HL-60 (cell line): ENCODE data around the gene MKI67.

ENCODE experiments used
- DNase-seq, 2 experiments: peaks; one replicate each; pipeline ENCODE4 v3.0.0-alpha.2; 2010 to 2020; ENCODE audit warnings: low read depth in 1 of 2, low spot score in 1 of 2
- H3K27ac ChIP-seq: fragments of 250-450 bp; sonication (Bioruptor Pico); replicated peaks from 2 replicates; pipeline ENCODE4 v1.5.1; 2020; ENCODE audit warnings: mild to moderate bottlenecking, moderate library complexity
- H3K27me3 ChIP-seq: fragments of 250-450 bp; sonication (Bioruptor Pico); 2 replicates; pipeline ENCODE4 v1.5.1; 2021; ENCODE audit warnings: mild to moderate bottlenecking, moderate library complexity; ENCODE audit not compliant: insufficient read depth, poor library complexity, severe bottlenecking
- H3K4me3 ChIP-seq: replicated peaks from 2 replicates; pipeline ENCODE4 v1.5.1; 2011; ENCODE audit warnings: mild to moderate bottlenecking, control low read depth, low read length; ENCODE audit not compliant: insufficient read depth
- CTCF ChIP-seq: IDR thresholded peaks from one replicate; pipeline ENCODE4 v1.5.1; 2011; ENCODE audit warnings: low read length, control low read depth, inconsistent platforms; ENCODE audit not compliant: insufficient read depth
- GABPA ChIP-seq: IDR thresholded peaks from 2 replicates; pipeline ENCODE4 v1.6.1; 2012; ENCODE audit warnings: low read depth
- POLR2AphosphoS5 ChIP-seq: IDR thresholded peaks from 2 replicates; pipeline ENCODE4 v1.6.1; 2012; ENCODE audit warnings: low read depth
- REST ChIP-seq: IDR thresholded peaks from 2 replicates; pipeline ENCODE4 v1.6.1; 2012; ENCODE audit warnings: low read depth; ENCODE audit not compliant: insufficient replicate concordance
- SPI1 ChIP-seq: IDR thresholded peaks from 2 replicates; pipeline ENCODE4 v1.6.1; 2012; ENCODE audit warnings: low read depth, mild to moderate bottlenecking, borderline replicate concordance

Gene MKI67

GRCh38 chr10:128073890-128074289 is 52.3 kb downstream of the MKI67 start:
- Histone ChIP-seq H3K4me3 (no peak overlapping the region), H3K27ac (no peak overlapping the region), H3K27me3 (no peaks in the 10 kb centered on the region)
- no peak for DNase-seq
- TF ChIP-seq POLR2AphosphoS5 (no peak), GABPA (no peak), SPI1 (no peak), REST (no peak)

- DNase-seq, result no peak
- no peak overlapping the region for H3K4me3 ChIP-seq
- no peaks in the 10 kb centered on the region for H3K27me3 ChIP-seq
- TF ChIP-seq SPI1 (no peak), GABPA (no peak)
- no peak overlapping the region for H3K27ac ChIP-seq
These were observed 53.1 kb downstream of the MKI67 start for GRCh38 chr10:128072941-128073645.

GRCh38 chr10:128072046-128072445 is 54.2 kb downstream of the MKI67 start:
- no peak for DNase-seq
- Histone ChIP-seq H3K27ac (no peak overlapping the region), H3K4me3 (no peak overlapping the region), H3K27me3 (no peaks in the 10 kb centered on the region)
- TF ChIP-seq CTCF (no peak), POLR2AphosphoS5 (no peak), GABPA (no peak), SPI1 (no peak), REST (no peak)

GRCh38 chr10:128071417-128071782 is 54.8 kb downstream of the MKI67 start:
- Histone ChIP-seq H3K4me3 (no peak overlapping the region), H3K27me3 (no peaks in the 10 kb centered on the region), H3K27ac (no peak overlapping the region)
- no peak for TF ChIP-seq SPI1
- TF ChIP-seq POLR2AphosphoS5, result no peak
- TF ChIP-seq REST, result no peak
- no peak for TF ChIP-seq GABPA
- no peak for TF ChIP-seq CTCF
- DNase-seq, result no peak
